Panc1 (cell line): Measurements from ENCODE around the gene TMED6. TPM values are rescaled to one million over a fixed set of nuclear protein-coding genes. Genes with fewer than 3 reads are reported as not detected.
"Not testable (repeated sequence)": the region's sequence is repeated elsewhere in the genome, so short reads cannot be mapped to it uniquely, and the experiment has no call there.

Experiments
- ATAC-seq: fragments of 200-7000 bp; cut with Tn5 transposase; 2 replicates; pipeline ENCODE4 v1.9.1; 2020; ENCODE audit warnings: mild to moderate bottlenecking, moderate library complexity
- BruUV-seq: library from RNA; stranded (reverse); fragments of 400-500 nt; replicated peaks from 2 replicates; lab custom pipeline; 2021; lab: Mats Ljungman, UMichigan
- CTCF ChIA-PET: fragments of 300-600 bp; sonication (Branson Sonifier 250); formaldehyde crosslinking; loops from one replicate; lab custom pipeline; 2022; ENCODE audit warnings: antibody characterized with exemption; lab: Charles Lee
- POLR2A ChIA-PET: fragments of 300-600 bp; sonication (Branson Sonifier 250); formaldehyde crosslinking; loops from one replicate; lab custom pipeline; 2022; ENCODE audit warnings: antibody characterized with exemption; lab: Charles Lee
- DNase-seq: peaks from one replicate; pipeline ENCODE4 v3.0.0-alpha.2; 2010; ENCODE audit warnings: low read depth, low spot score
- H3K27ac ChIP-seq: 2 replicates; pipeline ENCODE4 v1.5.1; 2011; ENCODE audit warnings: mild to moderate bottlenecking, low read length, inconsistent platforms
- H3K27me3 ChIP-seq: fragments of 200-500 bp; sonication (Bioruptor generic); 2 replicates; pipeline ENCODE4 v1.6.0; 2014; ENCODE audit warnings: low read length, inconsistent platforms; ENCODE audit not compliant: control insufficient read depth, insufficient read depth
- H3K36me3 ChIP-seq: fragments of 200-500 bp; sonication (Bioruptor generic); 2 replicates; pipeline ENCODE4 v1.5.1; 2014; ENCODE audit warnings: inconsistent platforms, mild to moderate bottlenecking, low read length, moderate library complexity; ENCODE audit not compliant: control insufficient read depth, insufficient read depth
- H3K4me1 ChIP-seq: 2 replicates; pipeline ENCODE4 v1.5.1; 2011; ENCODE audit warnings: inconsistent platforms, mild to moderate bottlenecking, low read length, moderate library complexity; ENCODE audit not compliant: control insufficient read depth, insufficient read depth
- H3K4me3 ChIP-seq, 2 experiments: 2 replicates each; pipeline ENCODE4 v1.5.1; 2011 to 2012; ENCODE audit warnings: low read depth in 2 of 2, low read length in 2 of 2, mild to moderate bottlenecking in 2 of 2, inconsistent platforms in 1 of 2, moderate library complexity in 1 of 2
- H3K9me3 ChIP-seq: fragments of 200-500 bp; sonication (Bioruptor generic); 2 replicates; pipeline ENCODE4 v1.5.1; 2014; ENCODE audit warnings: low read depth, mild to moderate bottlenecking, inconsistent platforms, low read length, moderate library complexity; ENCODE audit not compliant: control insufficient read depth, insufficient read depth
- POLR2AphosphoS5 ChIP-seq: IDR thresholded peaks from 2 replicates; pipeline ENCODE4 v1.6.1; 2012; ENCODE audit warnings: mild to moderate bottlenecking, low read depth, low read length, moderate library complexity
- SIN3A ChIP-seq: IDR thresholded peaks from 2 replicates; pipeline ENCODE4 v1.6.1; 2012; ENCODE audit warnings: low read depth, mild to moderate bottlenecking, low read length, moderate library complexity, borderline replicate concordance; ENCODE audit not compliant: insufficient read depth
- TCF7L2 ChIP-seq: IDR thresholded peaks from 2 replicates; pipeline ENCODE4 v1.6.1; 2011; ENCODE audit warnings: mild to moderate bottlenecking, low read depth, low read length, inconsistent platforms
- in situ Hi-C: cut with HindIII; loops from 2 replicates; pipeline ENCODE4 v1.10.0; 2016; ENCODE audit warnings: low sequenced_read_pairs, low pct_unique_long_range_greater_than_20kb
- intact Hi-C: fragments of 100-400 bp; cut with micrococcal nuclease; formaldehyde crosslinking; loops from one replicate; pipeline ENCODE4 v1.10.0; 2022; ENCODE audit not compliant: unreplicated experiment
- total RNA-seq: library from RNA; stranded (reverse); gene quantifications from one replicate; pipeline ENCODE4 v1.2.1, GENCODE V29; 2021; ENCODE audit not compliant: unreplicated experiment
- TF ChIP-seq, protein P1 (sequence below): fragments of 450-650 bp; IDR thresholded peaks from 2 replicates; pipeline ENCODE4 v1.5.1; 2017; ENCODE audit warnings: mild to moderate bottlenecking
- TF ChIP-seq, protein P2 (sequence below), 2 experiments: IDR thresholded peaks; 2 replicates each; pipeline ENCODE4 v1.6.1; 2011 to 2012; ENCODE audit warnings: low read depth in 2 of 2, control low read depth in 1 of 2, low read length in 1 of 2, mild to moderate bottlenecking in 1 of 2, moderate library complexity in 1 of 2; ENCODE audit not compliant: insufficient read depth in 1 of 2

The TMED6 gene
- total RNA-seq, 1 experiment from 2014 or later: 0.36 TPM

DNA sequence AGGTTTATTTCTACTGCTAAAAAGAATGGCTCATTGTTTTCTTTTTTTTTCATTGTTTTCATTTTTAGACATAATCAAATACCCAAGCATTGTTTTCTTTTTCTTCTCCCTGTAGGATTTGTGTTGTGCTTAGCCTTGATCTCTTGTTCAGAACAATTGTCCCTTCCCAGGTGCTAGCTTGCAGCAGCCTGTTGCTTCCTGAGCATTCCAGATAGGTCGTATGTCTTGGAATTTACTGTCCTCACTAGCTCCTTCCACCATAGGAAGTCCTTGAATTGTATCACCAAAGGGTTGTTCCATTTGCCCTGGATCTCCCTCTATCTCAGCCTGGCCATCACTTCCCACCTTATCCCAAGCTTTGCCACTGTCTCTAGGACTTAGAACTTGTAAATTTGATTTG, 50.4 kb downstream of the TMED6 start:
- POLR2A ChIA-PET: interaction anchor here (0.6 kb wide), 1 partner anchor 177 kb away, joined by 9 read pairs; no protein-coding TSS in a partner anchor
- Histone ChIP-seq H3K4me3 (no peak overlapping the region), H3K27ac (no peak overlapping the region), H3K36me3 (no peaks in the 10 kb centered on the region; the same call in 1 of the 2 replicates), H3K4me1 (no peaks in the 10 kb centered on the region), H3K9me3 (no peaks in the 10 kb centered on the region), H3K27me3 (no peaks in the 10 kb centered on the region)
- TF ChIP-seq, protein P1, sequence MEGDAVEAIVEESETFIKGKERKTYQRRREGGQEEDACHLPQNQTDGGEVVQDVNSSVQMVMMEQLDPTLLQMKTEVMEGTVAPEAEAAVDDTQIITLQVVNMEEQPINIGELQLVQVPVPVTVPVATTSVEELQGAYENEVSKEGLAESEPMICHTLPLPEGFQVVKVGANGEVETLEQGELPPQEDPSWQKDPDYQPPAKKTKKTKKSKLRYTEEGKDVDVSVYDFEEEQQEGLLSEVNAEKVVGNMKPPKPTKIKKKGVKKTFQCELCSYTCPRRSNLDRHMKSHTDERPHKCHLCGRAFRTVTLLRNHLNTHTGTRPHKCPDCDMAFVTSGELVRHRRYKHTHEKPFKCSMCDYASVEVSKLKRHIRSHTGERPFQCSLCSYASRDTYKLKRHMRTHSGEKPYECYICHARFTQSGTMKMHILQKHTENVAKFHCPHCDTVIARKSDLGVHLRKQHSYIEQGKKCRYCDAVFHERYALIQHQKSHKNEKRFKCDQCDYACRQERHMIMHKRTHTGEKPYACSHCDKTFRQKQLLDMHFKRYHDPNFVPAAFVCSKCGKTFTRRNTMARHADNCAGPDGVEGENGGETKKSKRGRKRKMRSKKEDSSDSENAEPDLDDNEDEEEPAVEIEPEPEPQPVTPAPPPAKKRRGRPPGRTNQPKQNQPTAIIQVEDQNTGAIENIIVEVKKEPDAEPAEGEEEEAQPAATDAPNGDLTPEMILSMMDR: no peak
- no peak for ATAC-seq
- CTCF ChIA-PET: interaction anchor here (0.6 kb wide), 1 partner anchor 288 kb away, joined by 3 read pairs; no protein-coding TSS in a partner anchor
- no peak for DNase-seq
- in situ Hi-C loops: no loop called here
- intact Hi-C loops: no loop called here
- no TSS peak for BruUV-seq

GRCh38 chr16:69298261-69298660, 53.3 kb downstream of the TMED6 start:
- DNase-seq (no peak), ATAC-seq (no peak)
- in situ Hi-C loops: no loop called here
- H3K27me3 ChIP-seq: no peaks in the 10 kb centered on the region
- H3K27ac ChIP-seq: no peak overlapping the region
- no peaks in the 10 kb centered on the region for H3K4me1 ChIP-seq
- CTCF ChIA-PET: no interaction called here
- POLR2A ChIA-PET: no interaction called here
- TF ChIP-seq, protein P1: no peak
- TF ChIP-seq, protein P2, sequence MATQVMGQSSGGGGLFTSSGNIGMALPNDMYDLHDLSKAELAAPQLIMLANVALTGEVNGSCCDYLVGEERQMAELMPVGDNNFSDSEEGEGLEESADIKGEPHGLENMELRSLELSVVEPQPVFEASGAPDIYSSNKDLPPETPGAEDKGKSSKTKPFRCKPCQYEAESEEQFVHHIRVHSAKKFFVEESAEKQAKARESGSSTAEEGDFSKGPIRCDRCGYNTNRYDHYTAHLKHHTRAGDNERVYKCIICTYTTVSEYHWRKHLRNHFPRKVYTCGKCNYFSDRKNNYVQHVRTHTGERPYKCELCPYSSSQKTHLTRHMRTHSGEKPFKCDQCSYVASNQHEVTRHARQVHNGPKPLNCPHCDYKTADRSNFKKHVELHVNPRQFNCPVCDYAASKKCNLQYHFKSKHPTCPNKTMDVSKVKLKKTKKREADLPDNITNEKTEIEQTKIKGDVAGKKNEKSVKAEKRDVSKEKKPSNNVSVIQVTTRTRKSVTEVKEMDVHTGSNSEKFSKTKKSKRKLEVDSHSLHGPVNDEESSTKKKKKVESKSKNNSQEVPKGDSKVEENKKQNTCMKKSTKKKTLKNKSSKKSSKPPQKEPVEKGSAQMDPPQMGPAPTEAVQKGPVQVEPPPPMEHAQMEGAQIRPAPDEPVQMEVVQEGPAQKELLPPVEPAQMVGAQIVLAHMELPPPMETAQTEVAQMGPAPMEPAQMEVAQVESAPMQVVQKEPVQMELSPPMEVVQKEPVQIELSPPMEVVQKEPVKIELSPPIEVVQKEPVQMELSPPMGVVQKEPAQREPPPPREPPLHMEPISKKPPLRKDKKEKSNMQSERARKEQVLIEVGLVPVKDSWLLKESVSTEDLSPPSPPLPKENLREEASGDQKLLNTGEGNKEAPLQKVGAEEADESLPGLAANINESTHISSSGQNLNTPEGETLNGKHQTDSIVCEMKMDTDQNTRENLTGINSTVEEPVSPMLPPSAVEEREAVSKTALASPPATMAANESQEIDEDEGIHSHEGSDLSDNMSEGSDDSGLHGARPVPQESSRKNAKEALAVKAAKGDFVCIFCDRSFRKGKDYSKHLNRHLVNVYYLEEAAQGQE (IDR thresholded peaks at IDR 0.05; ENCODE audit: insufficient read depth in 1 of 2, low read depth in 2 of 2, low read length in 1 of 2): no peak
- no peak for TF ChIP-seq TCF7L2
- no peak for TF ChIP-seq SIN3A
- TF ChIP-seq POLR2AphosphoS5: no peak
- H3K36me3 ChIP-seq: no peaks in the 10 kb centered on the region
- no TSS peak for BruUV-seq
- no peak overlapping the region for H3K4me3 ChIP-seq
- intact Hi-C loops: no loop called here
- H3K9me3 ChIP-seq: no peaks in the 10 kb centered on the region

- DNase-seq, intact Hi-C loops, H3K4me3 ChIP-seq, H3K36me3 ChIP-seq, H3K9me3 ChIP-seq, H3K4me1 ChIP-seq, H3K27ac ChIP-seq, ATAC-seq, in situ Hi-C loops, H3K27me3 ChIP-seq, BruUV-seq: not testable (repeated sequence)
- POLR2A ChIA-PET: interaction anchor here (0.6 kb wide), 1 partner anchor 272 kb away, joined by 3 read pairs; no protein-coding TSS in a partner anchor
- CTCF ChIA-PET: interaction anchor here (0.7 kb wide), 1 partner anchor 14 kb away, joined by 3 read pairs; no protein-coding TSS in a partner anchor
These were observed 54.8 kb downstream of the TMED6 start for GRCh38 chr16:69296771-69297170.
